ENCODE measurements around the gene DMD.

DNA sequence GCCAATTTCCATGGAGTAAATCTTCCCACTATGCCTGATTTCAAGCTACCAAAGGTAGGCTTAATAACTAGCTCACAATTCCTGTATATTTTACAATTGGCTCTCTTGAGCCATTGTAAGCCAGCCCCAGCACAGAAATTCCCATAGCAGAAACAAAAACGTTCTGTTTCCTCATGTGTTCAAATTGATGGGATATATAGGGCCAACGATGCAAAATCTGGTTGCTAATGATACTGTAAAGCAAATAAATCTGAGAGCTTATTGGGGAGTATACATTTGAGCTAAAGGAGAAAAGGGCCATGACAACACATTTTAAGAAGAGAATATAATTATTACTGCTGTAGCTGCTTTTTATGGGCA is 1872.4 kb downstream of the DMD start:
- TF ChIP-seq GABPA (IDR thresholded peaks at IDR 0.05; ENCODE audit: borderline replicate concordance, insufficient read depth, low read length), result no peak
- TF ChIP-seq POLR2AphosphoS5 (IDR thresholded peaks at IDR 0.05; ENCODE audit: low read depth, low read length), result no peak
- TF ChIP-seq, protein P1, sequence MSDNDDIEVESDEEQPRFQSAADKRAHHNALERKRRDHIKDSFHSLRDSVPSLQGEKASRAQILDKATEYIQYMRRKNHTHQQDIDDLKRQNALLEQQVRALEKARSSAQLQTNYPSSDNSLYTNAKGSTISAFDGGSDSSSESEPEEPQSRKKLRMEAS (IDR thresholded peaks at IDR 0.05), result no peak
- TF ChIP-seq KDM4A (IDR thresholded peaks at IDR 0.05; ENCODE audit: low read depth, low read length, severe bottlenecking), result no peak
- no peak for TF ChIP-seq SP1 (IDR thresholded peaks at IDR 0.05; ENCODE audit: low read depth, low read length)
- no peak for TF ChIP-seq EZH2 (IDR thresholded peaks at IDR 0.05; ENCODE audit: low read depth, low read length, severe bottlenecking)
- TF ChIP-seq, protein P2, sequence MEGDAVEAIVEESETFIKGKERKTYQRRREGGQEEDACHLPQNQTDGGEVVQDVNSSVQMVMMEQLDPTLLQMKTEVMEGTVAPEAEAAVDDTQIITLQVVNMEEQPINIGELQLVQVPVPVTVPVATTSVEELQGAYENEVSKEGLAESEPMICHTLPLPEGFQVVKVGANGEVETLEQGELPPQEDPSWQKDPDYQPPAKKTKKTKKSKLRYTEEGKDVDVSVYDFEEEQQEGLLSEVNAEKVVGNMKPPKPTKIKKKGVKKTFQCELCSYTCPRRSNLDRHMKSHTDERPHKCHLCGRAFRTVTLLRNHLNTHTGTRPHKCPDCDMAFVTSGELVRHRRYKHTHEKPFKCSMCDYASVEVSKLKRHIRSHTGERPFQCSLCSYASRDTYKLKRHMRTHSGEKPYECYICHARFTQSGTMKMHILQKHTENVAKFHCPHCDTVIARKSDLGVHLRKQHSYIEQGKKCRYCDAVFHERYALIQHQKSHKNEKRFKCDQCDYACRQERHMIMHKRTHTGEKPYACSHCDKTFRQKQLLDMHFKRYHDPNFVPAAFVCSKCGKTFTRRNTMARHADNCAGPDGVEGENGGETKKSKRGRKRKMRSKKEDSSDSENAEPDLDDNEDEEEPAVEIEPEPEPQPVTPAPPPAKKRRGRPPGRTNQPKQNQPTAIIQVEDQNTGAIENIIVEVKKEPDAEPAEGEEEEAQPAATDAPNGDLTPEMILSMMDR (IDR thresholded peaks at IDR 0.05; ENCODE audit: control extremely low read depth in 1 of 3, insufficient read depth in 1 of 3, low read depth in 1 of 3, low read length in 3 of 3), result no peak
- TF ChIP-seq CHD2 (IDR thresholded peaks at IDR 0.05; ENCODE audit: low read length), result no peak
- no peak for TF ChIP-seq ZNF274 (IDR thresholded peaks at IDR 0.05; ENCODE audit: borderline replicate concordance, extremely low read depth, low read length)
- no peak for TF ChIP-seq RAD21 (IDR thresholded peaks at IDR 0.05 in 1 of 2, conservative IDR thresholded peaks at IDR 0.05 in 1 of 2; ENCODE audit: low read depth in 2 of 2, low read length in 2 of 2)
- TF ChIP-seq CBX8 (IDR thresholded peaks at IDR 0.05; ENCODE audit: borderline replicate concordance, low read depth, low read length), result no peak
- no peak for TF ChIP-seq TEAD4 (IDR thresholded peaks at IDR 0.05; ENCODE audit: low read depth, low read length)
- no peak for TF ChIP-seq EP300 (IDR thresholded peaks at IDR 0.05; ENCODE audit: borderline replicate concordance in 1 of 2, low read depth in 2 of 2, low read length in 2 of 2)
- TF ChIP-seq FOSL1 (IDR thresholded peaks at IDR 0.05; ENCODE audit: insufficient read depth, low read depth, low read length), result no peak

All from H1 (cell line).